Naive B cell (primary cell): ENCODE data around the gene RAVER2. TPM values are rescaled to one million over a fixed set of nuclear protein-coding genes. Genes with fewer than 3 reads are reported as not detected.

Experiments
- ATAC-seq, 2 donors: fragments of 150-1000 bp; cut with Tn5 transposase; 2 replicates each; pipeline ENCODE4 v1.10.0; 2021; ENCODE audit warnings: low read depth in 2 of 2, mild to moderate bottlenecking in 2 of 2, moderate library complexity in 2 of 2
- DNase-seq: peaks from one replicate; pipeline ENCODE4 v3.0.0; 2022
- H3K27ac Mint-ChIP-seq, 6 donors: one replicate each; pipeline ENCODE4 v1.8.0; 2020 to 2022; ENCODE audit warnings: mild to moderate bottlenecking in 6 of 6, mixed read lengths in 6 of 6, moderate library complexity in 5 of 6, inconsistent platforms in 2 of 6
- H3K27me3 Mint-ChIP-seq, 3 donors: one replicate each; pipeline ENCODE4 v1.8.0; 2021 to 2022; ENCODE audit warnings: mixed read lengths in 3 of 3, mild to moderate bottlenecking in 1 of 3
- H3K36me3 Mint-ChIP-seq, 2 donors: one replicate each; pipeline ENCODE4 v1.8.0; 2020 to 2022; ENCODE audit warnings: mixed read lengths in 2 of 2, inconsistent platforms in 1 of 2, mild to moderate bottlenecking in 1 of 2
- H3K4me1 Mint-ChIP-seq, 3 donors: one replicate each; pipeline ENCODE4 v1.8.0; 2020 to 2022; ENCODE audit warnings: mixed read lengths in 3 of 3, inconsistent platforms in 1 of 3, mild to moderate bottlenecking in 1 of 3, moderate library complexity in 1 of 3
- H3K4me3 Mint-ChIP-seq, 8 donors: one replicate each; pipeline ENCODE4 v1.8.0; 2020 to 2022; ENCODE audit warnings: mild to moderate bottlenecking in 8 of 8, mixed read lengths in 8 of 8, moderate library complexity in 8 of 8, inconsistent platforms in 2 of 8
- H3K9me3 Mint-ChIP-seq, 7 donors: one replicate each; pipeline ENCODE4 v1.8.0; 2020 to 2022; ENCODE audit warnings: mixed read lengths in 7 of 7, mild to moderate bottlenecking in 5 of 7, inconsistent platforms in 2 of 7, moderate library complexity in 1 of 7
- polyA plus RNA-seq, 6 donors: library from polyadenylated mRNA; unstranded; fragments of 300-500 nt; fragmentation: Illumina TruSeq; gene quantifications; one replicate each; pipeline ENCODE4 v1.2.3, GENCODE V29; 2021; ENCODE audit warnings: low read depth in 6 of 6

RAVER2 gene
- polyA plus RNA-seq, 6 donors from 2014 or later, result 0.74 to 1.1 (median 0.94) TPM; not detected in 1

DNA sequence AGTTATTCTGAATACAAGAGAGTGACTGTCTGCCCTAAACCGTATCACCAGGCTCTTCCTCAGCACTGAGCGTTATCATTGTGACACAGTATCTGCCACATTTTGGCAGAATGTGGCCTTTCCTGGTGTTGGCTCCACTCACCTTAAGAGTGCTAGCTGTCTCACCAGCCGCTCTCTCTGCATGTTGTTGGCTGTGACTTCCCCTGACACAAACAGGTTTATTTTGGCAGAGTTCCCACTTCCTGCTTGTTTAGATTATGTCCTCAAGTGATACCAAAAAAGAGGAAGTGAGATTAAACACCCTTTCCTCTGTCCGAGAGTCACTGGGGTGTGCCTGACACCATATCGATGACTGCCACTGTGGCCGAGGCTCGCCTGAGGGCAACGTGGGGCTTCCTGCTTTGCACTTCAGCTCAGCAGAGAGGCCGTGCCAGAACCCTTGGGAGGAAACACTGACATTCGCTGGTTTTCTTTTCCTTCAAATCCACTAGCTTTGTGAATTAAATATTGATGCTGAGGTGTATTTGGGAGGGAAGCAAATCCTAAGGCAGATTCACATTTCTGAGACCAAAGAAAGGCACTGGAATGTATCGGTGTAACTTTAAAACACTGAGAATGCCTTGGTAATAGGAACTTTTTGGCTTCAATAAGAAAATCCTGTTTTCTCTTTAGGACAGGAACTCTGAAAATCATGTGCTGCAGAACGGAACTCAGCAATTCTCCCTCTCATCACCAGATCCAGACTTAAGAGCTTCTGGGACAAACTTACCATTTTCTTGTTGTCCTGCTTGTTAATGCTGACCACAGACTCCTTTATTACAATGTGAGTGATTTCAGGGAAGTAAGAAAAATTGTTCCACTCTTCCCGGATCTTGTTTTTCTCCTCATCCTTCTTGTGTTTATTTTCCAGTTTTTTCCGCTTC, 119.4 kb downstream of the RAVER2 start:
- no peaks in the 10 kb centered on the region for H3K27me3 Mint-ChIP-seq
- peak overlapping the region; percentile 25 to 88 (median 77) for H3K4me3 Mint-ChIP-seq
- H3K36me3 Mint-ChIP-seq, result peaks cover 25 to 32% of the 10 kb centered on the region in 2 donors
- peaks cover 0 to 2% (median 0%) of the 10 kb centered on the region in 7 donors for H3K9me3 Mint-ChIP-seq
- ATAC-seq (peak; percentile 93 to 94), DNase-seq (peak; percentile 88)
- H3K4me1 Mint-ChIP-seq, result peaks cover 62 to 74% (median 67%) of the 10 kb centered on the region in 3 donors
- peak overlapping the region; percentile 89 to 96 (median 94) for H3K27ac Mint-ChIP-seq

DNA sequence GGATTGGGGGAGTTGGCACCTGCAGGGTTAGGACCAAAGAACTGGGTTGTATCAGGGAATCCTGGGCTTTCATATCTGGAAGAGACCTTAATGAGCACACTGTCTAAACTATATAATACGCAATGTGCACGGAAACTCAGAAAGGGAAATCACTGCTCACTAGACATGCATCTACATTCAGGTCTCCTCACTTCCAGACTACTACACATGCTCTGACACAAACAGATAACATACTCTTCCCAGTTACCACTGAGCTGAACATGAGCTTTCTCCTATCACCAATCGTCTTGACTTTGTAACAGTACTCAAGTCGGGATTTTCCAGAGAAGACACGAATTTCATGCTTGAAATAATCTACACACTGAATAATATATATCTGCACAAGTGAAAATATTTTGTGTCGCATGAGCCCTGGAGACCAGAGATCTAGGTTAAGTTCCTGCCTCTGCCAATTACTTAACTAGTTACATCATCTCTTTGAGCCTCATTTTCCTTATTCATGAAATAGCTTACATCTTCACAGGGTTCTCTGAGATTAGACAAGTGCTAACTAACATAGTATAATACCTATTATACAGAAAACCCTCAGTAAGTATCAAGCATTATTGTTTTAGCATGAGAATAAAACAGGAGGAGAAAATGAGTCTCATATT, 120.4 kb downstream of the RAVER2 start:
- H3K36me3 Mint-ChIP-seq, result peaks cover 17 to 26% of the 10 kb centered on the region in 2 donors

DNA sequence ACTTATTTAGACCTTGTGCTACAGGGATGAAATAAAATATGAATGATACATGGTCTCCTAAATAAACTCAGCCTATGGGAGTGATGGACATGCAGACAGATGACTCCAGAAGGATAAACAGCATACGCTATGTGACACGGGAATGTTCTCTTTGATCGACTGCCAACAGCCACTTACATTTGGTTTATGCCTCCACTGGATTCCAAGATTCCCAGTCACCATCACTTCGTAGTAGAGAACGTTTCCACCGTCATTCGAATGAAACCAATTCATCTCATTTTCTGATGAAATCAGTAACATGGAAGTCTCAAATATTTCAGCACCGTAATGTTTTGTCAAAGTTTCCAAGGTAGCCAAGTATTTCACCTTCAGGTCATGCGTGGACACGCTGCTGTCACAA, 121.8 kb downstream of the RAVER2 start:
- Mint-ChIP-seq H3K27ac (peak overlapping the region in 3 of 6 donors; percentile 33 to 73 (median 54)), H3K4me1 (peaks cover 49 to 61% (median 50%) of the 10 kb centered on the region in 3 donors), H3K4me3 (no peak overlapping the region), H3K36me3 (peaks cover 22 to 29% of the 10 kb centered on the region in 2 donors), H3K27me3 (no peaks in the 10 kb centered on the region), H3K9me3 (peaks cover 0 to 2% (median 0%) of the 10 kb centered on the region in 7 donors)
- DNase-seq, result no peak
- no peak for ATAC-seq

More for the DNA sequence above, 120.4 kb downstream of the RAVER2 start:
- no peak for DNase-seq
- Mint-ChIP-seq H3K9me3 (peaks cover 0 to 2% (median 0%) of the 10 kb centered on the region in 7 donors), H3K27ac (peak overlapping the region; percentile 69 to 96 (median 92)), H3K4me3 (peak overlapping the region in 7 of 8 donors; percentile 25 to 88 (median 44)), H3K4me1 (peaks cover 57 to 72% (median 62%) of the 10 kb centered on the region in 3 donors), H3K27me3 (no peaks in the 10 kb centered on the region)
- no peak for ATAC-seq

DNA sequence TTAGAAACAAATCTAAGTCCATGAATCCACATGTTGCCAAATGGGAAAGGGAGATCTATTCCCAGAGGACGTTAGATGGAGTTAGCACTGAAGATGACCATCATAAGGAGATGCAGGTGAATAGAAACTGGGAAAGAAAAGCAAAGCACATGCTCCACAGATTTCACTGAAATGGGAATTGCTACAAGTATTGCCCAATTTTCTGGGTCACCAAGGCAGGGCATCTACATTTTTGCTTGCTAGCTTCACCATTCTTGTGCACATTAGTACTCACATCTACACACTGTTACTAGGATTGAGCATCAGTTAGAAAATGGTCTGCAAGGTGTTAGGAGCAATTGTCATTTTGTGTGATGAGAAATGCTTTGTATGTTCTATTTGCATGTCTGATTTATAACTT, 122.4 kb downstream of the RAVER2 start:
- ATAC-seq (no peak), DNase-seq (no peak)
- Mint-ChIP-seq H3K4me1 (peaks cover 48 to 58% (median 50%) of the 10 kb centered on the region in 3 donors), H3K9me3 (peaks cover 0 to 2% (median 0%) of the 10 kb centered on the region in 7 donors), H3K36me3 (peaks cover 27 to 35% of the 10 kb centered on the region in 2 donors), H3K27me3 (no peaks in the 10 kb centered on the region), H3K27ac (peak overlapping the region in 4 of 6 donors; percentile 33 to 88 (median 73)), H3K4me3 (no peak overlapping the region)

GRCh38 chr1:64871256-64871655, 126.4 kb downstream of the RAVER2 start:
- Mint-ChIP-seq H3K9me3 (no peaks in the 10 kb centered on the region), H3K4me3 (no peak overlapping the region), H3K27ac (peak overlapping the region in 4 of 6 donors; percentile 30 to 90 (median 69)), H3K36me3 (peaks cover 49 to 66% of the 10 kb centered on the region in 2 donors), H3K4me1 (peaks cover 28 to 34% (median 30%) of the 10 kb centered on the region in 3 donors), H3K27me3 (no peaks in the 10 kb centered on the region)
- ATAC-seq, result no peak
- DNase-seq, result no peak

- Mint-ChIP-seq H3K36me3 (peaks cover 51 to 73% of the 10 kb centered on the region in 2 donors), H3K27me3 (no peaks in the 10 kb centered on the region), H3K9me3 (no peaks in the 10 kb centered on the region), H3K4me3 (no peak overlapping the region), H3K27ac (peak overlapping the region in 4 of 6 donors; percentile 38 to 89 (median 75)), H3K4me1 (peaks cover 28 to 34% (median 29%) of the 10 kb centered on the region in 3 donors)
- DNase-seq, result no peak
- no peak for ATAC-seq
These were observed 127.2 kb downstream of the RAVER2 start for GRCh38 chr1:64872067-64872466.

DNA sequence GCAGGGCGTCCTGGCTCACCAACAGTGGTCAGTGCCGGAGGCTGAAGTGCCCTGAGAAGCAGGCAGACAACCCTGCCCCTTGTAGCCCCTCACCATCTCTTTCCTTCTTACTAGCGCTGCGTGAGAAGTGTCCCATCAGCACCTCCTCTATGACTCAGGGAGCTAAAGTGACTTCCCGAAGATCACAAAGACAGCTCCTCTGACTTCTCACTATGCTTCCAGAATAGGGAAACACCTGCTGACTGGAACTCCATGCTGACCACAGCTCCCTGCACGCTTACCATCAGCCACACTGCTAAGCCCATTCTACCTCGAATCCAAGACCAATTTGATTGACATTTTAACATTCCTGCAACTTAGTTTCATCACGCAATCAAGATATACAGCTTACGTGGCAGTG, 128.7 kb downstream of the RAVER2 start:
- peak overlapping the region in 5 of 6 donors; percentile 4 to 69 (median 33) for H3K27ac Mint-ChIP-seq
- H3K4me3 Mint-ChIP-seq, result no peak overlapping the region
- DNase-seq (no peak), ATAC-seq (no peak)
- no peaks in the 10 kb centered on the region for H3K9me3 Mint-ChIP-seq
- no peaks in the 10 kb centered on the region for H3K27me3 Mint-ChIP-seq
- H3K36me3 Mint-ChIP-seq, result peaks cover 46 to 63% of the 10 kb centered on the region in 2 donors
- H3K4me1 Mint-ChIP-seq, result peaks cover 17 to 31% (median 20%) of the 10 kb centered on the region in 3 donors

- peaks cover 42 to 55% of the 10 kb centered on the region in 2 donors for H3K36me3 Mint-ChIP-seq
- H3K27ac Mint-ChIP-seq, result peak overlapping the region in 2 of 6 donors; percentile 47 to 69
- no peak for ATAC-seq
- H3K27me3 Mint-ChIP-seq, result no peaks in the 10 kb centered on the region
- DNase-seq, result no peak
- H3K4me3 Mint-ChIP-seq, result peak overlapping the region in 1 of 8 donors; percentile 25
- no peaks in the 10 kb centered on the region for H3K9me3 Mint-ChIP-seq
- H3K4me1 Mint-ChIP-seq, result peaks cover 6 to 21% (median 19%) of the 10 kb centered on the region in 3 donors
These were observed 129.8 kb downstream of the RAVER2 start for GRCh38 chr1:64874666-64875065.

DNA sequence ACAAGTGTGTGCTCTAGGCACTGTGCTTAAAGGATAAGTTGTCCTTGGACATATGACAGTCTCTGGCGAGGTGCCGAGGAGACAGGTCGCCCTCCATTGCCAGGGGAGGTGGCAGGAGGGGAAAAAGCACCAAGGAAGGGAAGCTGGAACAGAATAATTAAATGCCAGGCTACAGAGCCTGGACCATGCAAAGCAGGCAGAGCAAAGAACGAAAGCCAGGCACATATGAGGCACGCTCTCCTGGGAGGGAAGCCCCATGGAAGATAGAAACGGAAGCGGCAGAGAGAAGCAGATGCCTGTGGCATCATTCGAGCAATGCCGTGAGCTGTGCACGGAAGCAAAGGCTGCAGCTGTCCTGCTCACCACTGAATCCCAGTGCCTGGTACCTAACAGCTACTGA, 130.2 kb downstream of the RAVER2 start:
- DNase-seq (no peak), ATAC-seq (no peak)
- Mint-ChIP-seq H3K4me3 (no peak overlapping the region), H3K9me3 (no peaks in the 10 kb centered on the region), H3K36me3 (peaks cover 42 to 55% of the 10 kb centered on the region in 2 donors), H3K27ac (peak overlapping the region in 5 of 6 donors; percentile 39 to 90 (median 76)), H3K27me3 (no peaks in the 10 kb centered on the region), H3K4me1 (peaks cover 6 to 21% (median 19%) of the 10 kb centered on the region in 3 donors)

DNA sequence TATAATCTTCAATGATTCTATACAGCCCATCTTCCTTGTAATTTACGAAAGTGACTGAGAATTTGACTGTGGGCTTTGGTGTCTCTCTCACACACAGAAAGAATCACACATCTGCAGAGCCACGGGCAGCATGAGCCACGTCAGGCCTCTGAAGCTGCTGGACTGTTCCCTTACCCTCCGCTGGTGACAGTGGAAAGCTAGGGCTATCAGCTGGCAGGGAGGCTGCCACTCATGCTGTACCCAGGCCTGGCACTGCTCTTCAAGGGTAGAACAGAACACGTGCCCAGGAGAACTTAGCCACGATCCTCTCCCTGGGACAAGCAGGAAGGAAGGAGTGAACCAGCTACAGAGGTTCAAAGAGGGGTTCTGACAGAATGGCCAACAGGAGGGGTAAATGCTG, 130.7 kb downstream of the RAVER2 start:
- peaks cover 6 to 21% (median 19%) of the 10 kb centered on the region in 3 donors for H3K4me1 Mint-ChIP-seq
- ATAC-seq, result no peak
- peaks cover 42 to 55% of the 10 kb centered on the region in 2 donors for H3K36me3 Mint-ChIP-seq
- no peaks in the 10 kb centered on the region for H3K9me3 Mint-ChIP-seq
- no peak for DNase-seq
- peak overlapping the region in 4 of 6 donors; percentile 13 to 79 (median 54) for H3K27ac Mint-ChIP-seq
- peak overlapping the region in 1 of 8 donors; percentile 48 for H3K4me3 Mint-ChIP-seq
- no peaks in the 10 kb centered on the region for H3K27me3 Mint-ChIP-seq

DNA sequence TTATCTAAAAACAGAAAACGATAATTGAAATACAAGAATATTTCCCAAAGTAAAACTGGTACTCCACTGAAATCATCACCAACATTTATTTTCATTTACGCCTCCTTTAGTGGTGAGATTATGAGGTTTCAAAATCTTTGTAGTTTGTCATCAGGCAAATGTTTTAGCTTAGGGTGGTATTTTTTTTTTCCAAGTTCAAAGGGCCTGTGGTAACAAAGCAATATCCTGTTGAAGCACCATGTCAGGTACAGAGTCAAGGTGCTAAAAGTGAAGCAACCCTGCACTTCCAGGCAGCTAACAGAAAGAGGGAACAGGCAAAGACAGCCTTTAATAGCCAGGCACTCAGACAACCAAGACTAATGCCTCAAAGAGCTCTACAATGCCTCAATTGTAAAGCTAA, 132.3 kb downstream of the RAVER2 start:
- H3K9me3 Mint-ChIP-seq, result no peaks in the 10 kb centered on the region
- DNase-seq (no peak), ATAC-seq (no peak)
- peaks cover 10 to 20% (median 17%) of the 10 kb centered on the region in 3 donors for H3K4me1 Mint-ChIP-seq
- H3K27ac Mint-ChIP-seq, result peak overlapping the region in 2 of 6 donors; percentile 72 to 79
- no peak overlapping the region for H3K4me3 Mint-ChIP-seq
- peaks cover 39% of the 10 kb centered on the region in 2 donors for H3K36me3 Mint-ChIP-seq
- H3K27me3 Mint-ChIP-seq, result no peaks in the 10 kb centered on the region

DNA sequence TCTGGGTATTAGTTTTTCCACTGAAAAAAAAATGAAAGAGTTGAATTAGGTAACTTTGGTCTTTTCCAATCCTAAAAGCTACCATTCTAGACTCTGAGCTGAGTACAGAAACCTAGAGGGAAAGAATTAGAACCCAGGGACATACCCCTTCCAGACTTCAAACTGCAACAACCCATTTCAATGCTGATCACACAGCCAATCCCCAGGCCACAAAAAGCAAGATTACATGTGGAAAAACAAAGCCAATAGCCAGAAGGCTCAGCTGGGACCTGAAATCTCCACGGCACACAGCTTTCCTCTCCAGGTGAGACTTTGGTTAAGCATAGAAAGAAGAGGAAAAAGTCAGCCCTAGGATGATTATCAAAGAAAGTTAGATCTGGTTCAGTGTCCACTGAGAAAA, 132.7 kb downstream of the RAVER2 start:
- Mint-ChIP-seq H3K9me3 (no peaks in the 10 kb centered on the region), H3K27ac (peak overlapping the region in 3 of 6 donors; percentile 53 to 84 (median 58)), H3K4me3 (no peak overlapping the region), H3K27me3 (no peaks in the 10 kb centered on the region), H3K4me1 (peaks cover 10 to 21% (median 19%) of the 10 kb centered on the region in 3 donors), H3K36me3 (peaks cover 35% of the 10 kb centered on the region in 2 donors)
- DNase-seq (no peak), ATAC-seq (no peak)

DNA sequence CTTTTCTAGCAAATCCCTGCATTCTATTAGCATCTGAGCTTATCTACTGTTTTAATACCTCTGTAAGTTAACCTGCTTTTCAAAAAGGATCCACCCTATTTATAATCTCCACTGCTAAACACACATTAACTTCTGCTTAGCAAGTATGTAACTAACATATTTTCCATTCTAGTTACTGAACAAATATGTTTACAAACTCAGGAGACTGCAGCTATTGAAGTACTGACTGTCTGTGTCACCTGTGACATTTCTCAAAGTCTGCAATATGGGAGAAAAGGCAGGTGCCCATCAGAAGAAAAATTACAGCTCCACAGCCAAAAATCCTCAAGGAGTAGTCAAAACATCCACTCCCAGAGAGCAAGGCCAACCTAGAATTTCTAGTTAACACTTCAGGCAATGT, 133.2 kb downstream of the RAVER2 start:
- Mint-ChIP-seq H3K27ac (no peak overlapping the region), H3K36me3 (peaks cover 30 to 31% of the 10 kb centered on the region in 2 donors), H3K27me3 (no peaks in the 10 kb centered on the region), H3K4me3 (no peak overlapping the region), H3K9me3 (no peaks in the 10 kb centered on the region), H3K4me1 (peaks cover 12 to 21% (median 18%) of the 10 kb centered on the region in 3 donors)
- DNase-seq (no peak), ATAC-seq (no peak)
